HL-60 (cell line): ENCODE results near the gene ATG12.
"Not testable (repeated sequence)": the region's sequence is repeated elsewhere in the genome, so short reads cannot be mapped to it uniquely, and the experiment has no call there.

ENCODE experiments used
- DNase-seq, 2 experiments: peaks; one replicate each; pipeline ENCODE4 v3.0.0-alpha.2; 2010 to 2020; ENCODE audit warnings: low read depth in 1 of 2, low spot score in 1 of 2
- H3K27ac ChIP-seq: fragments of 250-450 bp; sonication (Bioruptor Pico); replicated peaks from 2 replicates; pipeline ENCODE4 v1.5.1; 2020; ENCODE audit warnings: mild to moderate bottlenecking, moderate library complexity
- H3K27me3 ChIP-seq: fragments of 250-450 bp; sonication (Bioruptor Pico); 2 replicates; pipeline ENCODE4 v1.5.1; 2021; ENCODE audit warnings: mild to moderate bottlenecking, moderate library complexity; ENCODE audit not compliant: insufficient read depth, poor library complexity, severe bottlenecking
- H3K4me3 ChIP-seq: replicated peaks from 2 replicates; pipeline ENCODE4 v1.5.1; 2011; ENCODE audit warnings: mild to moderate bottlenecking, control low read depth, low read length; ENCODE audit not compliant: insufficient read depth
- CTCF ChIP-seq: IDR thresholded peaks from one replicate; pipeline ENCODE4 v1.5.1; 2011; ENCODE audit warnings: low read length, control low read depth, inconsistent platforms; ENCODE audit not compliant: insufficient read depth
- GABPA ChIP-seq: IDR thresholded peaks from 2 replicates; pipeline ENCODE4 v1.6.1; 2012; ENCODE audit warnings: low read depth
- POLR2AphosphoS5 ChIP-seq: IDR thresholded peaks from 2 replicates; pipeline ENCODE4 v1.6.1; 2012; ENCODE audit warnings: low read depth
- REST ChIP-seq: IDR thresholded peaks from 2 replicates; pipeline ENCODE4 v1.6.1; 2012; ENCODE audit warnings: low read depth; ENCODE audit not compliant: insufficient replicate concordance
- SPI1 ChIP-seq: IDR thresholded peaks from 2 replicates; pipeline ENCODE4 v1.6.1; 2012; ENCODE audit warnings: low read depth, mild to moderate bottlenecking, borderline replicate concordance

The ATG12 gene

GRCh38 chr5:115877342-115877741 is 36.0 kb upstream of the ATG12 start:
- DNase-seq, H3K27me3 ChIP-seq, H3K4me3 ChIP-seq, H3K27ac ChIP-seq: not testable (repeated sequence)

GRCh38 chr5:115875447-115875846 is 34.1 kb upstream of the ATG12 start:
- no peak for DNase-seq
- H3K27ac ChIP-seq = no peak overlapping the region
- TF ChIP-seq CTCF (no peak), REST (no peak), POLR2AphosphoS5 (no peak), SPI1 (no peak), GABPA (no peak)
- H3K4me3 ChIP-seq = no peak overlapping the region
- no peaks in the 10 kb centered on the region for H3K27me3 ChIP-seq

- no peak for DNase-seq
- Histone ChIP-seq H3K27me3 (no peaks in the 10 kb centered on the region), H3K4me3 (no peak overlapping the region), H3K27ac (no peak overlapping the region)
- TF ChIP-seq REST = no peak
- no peak for TF ChIP-seq POLR2AphosphoS5
- no peak for TF ChIP-seq SPI1
- TF ChIP-seq CTCF = no peak
- no peak for TF ChIP-seq GABPA
These were observed 32.0 kb upstream of the ATG12 start for GRCh38 chr5:115873392-115873791.

GRCh38 chr5:115872447-115872846 is 31.1 kb upstream of the ATG12 start:
- Histone ChIP-seq H3K4me3 (no peak overlapping the region), H3K27me3 (no peaks in the 10 kb centered on the region), H3K27ac (no peak overlapping the region)
- TF ChIP-seq POLR2AphosphoS5 (no peak), REST (no peak), SPI1 (no peak), CTCF (no peak), GABPA (no peak)
- no peak for DNase-seq
